Vagina (tissue), 2 donors: ENCODE measurements around the gene DLST. TPM values are rescaled to one million over a fixed set of nuclear protein-coding genes. Genes with fewer than 3 reads are reported as not detected.

Source experiments
- DNase-seq, 2 donors: peaks; one replicate each; pipeline ENCODE4 v3.0.0-alpha.2; 2017; ENCODE audit errors: extremely low spot score in 2 of 2
- H3K27ac ChIP-seq: fragments of 200-600 bp; sonication (generic); one replicate; pipeline ENCODE4 v1.5.1; 2019
- H3K27me3 ChIP-seq: fragments of 200-600 bp; sonication (generic); one replicate; pipeline ENCODE4 v1.5.1; 2019
- H3K36me3 ChIP-seq, 2 donors: fragments of 200-600 bp; sonication (generic); one replicate each; pipeline ENCODE4 v1.5.1; 2017 to 2019
- H3K4me1 ChIP-seq: fragments of 200-600 bp; sonication (generic); one replicate; pipeline ENCODE4 v1.5.1; 2019
- H3K4me3 ChIP-seq, 2 donors: fragments of 200-600 bp; sonication (generic); 1 replicate in 1 of 2; 2 replicates in 1 of 2; pipeline ENCODE4 v1.5.1; 2016 to 2019
- H3K9me3 ChIP-seq: fragments of 200-600 bp; sonication (generic); one replicate; pipeline ENCODE4 v1.5.1; 2019
- POLR2A ChIP-seq, 2 donors: fragments of 450-650 bp; IDR thresholded peaks; one replicate each; pipeline ENCODE4 v1.6.1; 2017; ENCODE audit warnings: antibody characterized with exemption in 2 of 2, mild to moderate bottlenecking in 2 of 2, moderate library complexity in 2 of 2
- POLR2AphosphoS5 ChIP-seq, 2 donors: sonication (generic); formaldehyde crosslinking; IDR thresholded peaks; one replicate each; pipeline ENCODE4 v1.9.0; 2017; ENCODE audit warnings: antibody characterized with exemption in 2 of 2, mild to moderate bottlenecking in 2 of 2, low read depth in 1 of 2; ENCODE audit not compliant: insufficient read depth in 1 of 2
- intact Hi-C: fragments of 100-400 bp; cut with DNase I; formaldehyde crosslinking; loops from one replicate; pipeline ENCODE4 v1.15.1; 2023
- total RNA-seq: library from RNA; depleted of rRNA; stranded (reverse); fragments of >200 nt; gene quantifications from one replicate; pipeline ENCODE4 v1.2.3, GENCODE V29; 2016
- TF ChIP-seq, protein P1 (sequence below), 3 experiments: fragments of 450-650 bp in 2 of 3; fragments of 200-600 bp in 1 of 3; sonication (generic) in 1 of 3; IDR thresholded peaks; one replicate each; pipeline ENCODE4 v1.5.1; 2017 to 2019; ENCODE audit warnings: antibody characterized with exemption in 3 of 3, mild to moderate bottlenecking in 2 of 3, moderate library complexity in 2 of 3

Gene DLST
- total RNA-seq, 1 donor from 2014 or later, result 109 TPM

DNA sequence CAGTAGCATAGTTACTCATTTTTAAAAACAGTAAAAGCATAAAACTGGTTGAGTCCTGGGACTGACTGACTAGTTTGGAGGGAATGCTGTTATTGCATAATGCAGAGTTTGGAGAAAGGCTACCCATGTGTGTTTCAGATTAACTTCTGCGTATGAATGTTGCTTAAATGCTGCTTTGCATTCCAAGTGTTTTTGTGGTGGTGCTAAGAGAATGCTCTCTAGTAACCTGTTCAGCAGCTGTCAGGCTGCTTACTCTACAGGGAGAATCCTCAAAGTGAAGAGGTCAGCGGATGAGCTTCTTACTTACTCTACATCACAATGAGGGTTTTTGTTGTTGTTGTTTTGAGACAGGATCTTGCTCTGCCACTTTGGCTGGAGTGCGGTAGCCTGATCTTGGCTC lies 4.3 kb downstream of the DLST start:
- no peaks in the 10 kb centered on the region for H3K27me3 ChIP-seq
- intact Hi-C loops, result no loop called here
- no peak for DNase-seq
- peak overlapping the region; percentile 10 for H3K27ac ChIP-seq
- TF ChIP-seq POLR2AphosphoS5 (IDR thresholded peaks at IDR 0.05; ENCODE audit: insufficient read depth in 1 of 2, low read depth in 1 of 2), result peak; percentile 22 to 35
- TF ChIP-seq, protein P1, sequence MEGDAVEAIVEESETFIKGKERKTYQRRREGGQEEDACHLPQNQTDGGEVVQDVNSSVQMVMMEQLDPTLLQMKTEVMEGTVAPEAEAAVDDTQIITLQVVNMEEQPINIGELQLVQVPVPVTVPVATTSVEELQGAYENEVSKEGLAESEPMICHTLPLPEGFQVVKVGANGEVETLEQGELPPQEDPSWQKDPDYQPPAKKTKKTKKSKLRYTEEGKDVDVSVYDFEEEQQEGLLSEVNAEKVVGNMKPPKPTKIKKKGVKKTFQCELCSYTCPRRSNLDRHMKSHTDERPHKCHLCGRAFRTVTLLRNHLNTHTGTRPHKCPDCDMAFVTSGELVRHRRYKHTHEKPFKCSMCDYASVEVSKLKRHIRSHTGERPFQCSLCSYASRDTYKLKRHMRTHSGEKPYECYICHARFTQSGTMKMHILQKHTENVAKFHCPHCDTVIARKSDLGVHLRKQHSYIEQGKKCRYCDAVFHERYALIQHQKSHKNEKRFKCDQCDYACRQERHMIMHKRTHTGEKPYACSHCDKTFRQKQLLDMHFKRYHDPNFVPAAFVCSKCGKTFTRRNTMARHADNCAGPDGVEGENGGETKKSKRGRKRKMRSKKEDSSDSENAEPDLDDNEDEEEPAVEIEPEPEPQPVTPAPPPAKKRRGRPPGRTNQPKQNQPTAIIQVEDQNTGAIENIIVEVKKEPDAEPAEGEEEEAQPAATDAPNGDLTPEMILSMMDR (IDR thresholded peaks at IDR 0.05), result no peak
- peaks cover 64% of the 10 kb centered on the region for H3K4me1 ChIP-seq
- H3K36me3 ChIP-seq, result peaks cover 0 to 15% of the 10 kb centered on the region in 2 donors
- H3K4me3 ChIP-seq, result no peak overlapping the region
- no peaks in the 10 kb centered on the region for H3K9me3 ChIP-seq

DNA sequence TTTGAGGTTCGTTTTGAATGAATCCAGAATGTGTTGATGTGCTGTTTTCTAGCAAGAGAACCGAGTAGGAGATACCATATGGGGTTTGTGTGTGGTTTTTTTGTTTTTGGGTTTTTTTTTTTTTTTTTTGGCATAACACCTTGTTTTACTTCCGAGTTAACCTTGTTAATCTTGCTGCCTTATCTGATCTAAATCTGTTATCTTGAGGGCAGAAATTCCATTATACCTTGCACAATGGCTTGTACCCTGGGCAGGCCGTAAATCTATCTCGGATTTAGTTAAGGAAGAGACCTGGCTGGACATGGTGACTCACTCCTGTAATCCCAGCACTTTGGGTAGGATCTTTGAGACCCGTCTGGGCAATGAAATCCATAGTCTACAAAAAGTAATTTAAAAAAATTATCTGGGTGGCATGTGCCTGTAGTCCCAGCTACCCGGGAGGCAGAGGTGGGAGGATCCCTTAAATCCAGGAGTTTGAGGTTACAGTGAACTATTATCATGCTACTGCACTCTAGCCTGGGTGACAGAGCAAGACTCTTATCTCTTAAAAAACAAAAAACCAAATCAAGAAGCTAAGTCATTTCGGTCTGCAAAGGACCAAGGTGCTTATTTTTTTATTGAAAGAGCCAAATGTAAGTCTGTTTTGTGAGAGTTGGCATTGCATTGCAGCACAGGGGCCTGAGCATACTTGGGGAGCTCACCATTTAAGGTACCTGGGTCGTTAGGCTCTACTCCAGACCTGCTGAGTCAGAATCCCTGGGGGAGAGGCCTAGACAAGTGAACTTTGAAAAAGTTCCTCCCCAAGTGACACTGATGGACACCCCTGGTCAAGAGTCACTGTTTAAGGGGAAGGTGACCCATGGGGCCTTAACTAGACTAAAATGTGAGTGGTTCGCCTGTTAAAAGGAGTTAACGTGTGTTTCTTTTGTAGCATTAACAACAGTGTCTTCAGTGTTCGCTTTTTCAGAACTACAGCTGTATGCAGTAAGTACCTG lies 6.7 kb downstream of the DLST start:
- no peak for DNase-seq
- no peaks in the 10 kb centered on the region for H3K27me3 ChIP-seq
- H3K4me1 ChIP-seq, result peaks cover 53% of the 10 kb centered on the region
- TF ChIP-seq POLR2A (IDR thresholded peaks at IDR 0.05), result no peak
- no peak for TF ChIP-seq POLR2AphosphoS5 (IDR thresholded peaks at IDR 0.05; ENCODE audit: insufficient read depth in 1 of 2, low read depth in 1 of 2)
- TF ChIP-seq, protein P1 (IDR thresholded peaks at IDR 0.05), result no peak
- peaks cover 0 to 39% of the 10 kb centered on the region in 2 donors for H3K36me3 ChIP-seq
- intact Hi-C loops, result no loop called here
- H3K4me3 ChIP-seq, result no peak overlapping the region
- H3K27ac ChIP-seq, result no peak overlapping the region
- H3K9me3 ChIP-seq, result no peaks in the 10 kb centered on the region

DNA sequence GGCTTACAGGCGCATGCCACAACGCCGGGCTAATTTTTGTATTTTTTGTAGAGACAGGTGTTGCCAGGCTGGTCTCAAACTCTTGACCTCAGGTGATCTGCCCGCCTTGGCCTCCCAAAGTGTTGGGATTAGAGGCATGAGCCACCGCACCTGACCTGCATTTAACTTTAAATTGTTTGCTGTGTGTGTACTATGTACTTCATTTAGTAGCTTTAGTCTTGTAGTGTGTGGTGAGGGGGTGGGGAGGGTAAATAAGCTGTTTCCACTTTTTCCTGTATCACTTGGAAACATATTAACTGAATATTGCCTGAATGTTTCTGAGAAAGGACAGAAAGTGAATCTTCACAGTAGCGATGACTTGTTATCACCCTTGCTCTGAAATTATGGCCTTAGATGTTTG lies 8.5 kb downstream of the DLST start:
- Histone ChIP-seq H3K36me3 (peaks cover 0 to 57% of the 10 kb centered on the region in 2 donors), H3K27me3 (no peaks in the 10 kb centered on the region), H3K9me3 (no peaks in the 10 kb centered on the region), H3K4me1 (peaks cover 34% of the 10 kb centered on the region), H3K4me3 (no peak overlapping the region), H3K27ac (no peak overlapping the region)
- TF ChIP-seq POLR2AphosphoS5 (IDR thresholded peaks at IDR 0.05; ENCODE audit: insufficient read depth in 1 of 2, low read depth in 1 of 2) (no peak), POLR2A (IDR thresholded peaks at IDR 0.05) (no peak)
- TF ChIP-seq, protein P1 (IDR thresholded peaks at IDR 0.05), result no peak
- no peak for DNase-seq
- intact Hi-C loops, result no loop called here

DNA sequence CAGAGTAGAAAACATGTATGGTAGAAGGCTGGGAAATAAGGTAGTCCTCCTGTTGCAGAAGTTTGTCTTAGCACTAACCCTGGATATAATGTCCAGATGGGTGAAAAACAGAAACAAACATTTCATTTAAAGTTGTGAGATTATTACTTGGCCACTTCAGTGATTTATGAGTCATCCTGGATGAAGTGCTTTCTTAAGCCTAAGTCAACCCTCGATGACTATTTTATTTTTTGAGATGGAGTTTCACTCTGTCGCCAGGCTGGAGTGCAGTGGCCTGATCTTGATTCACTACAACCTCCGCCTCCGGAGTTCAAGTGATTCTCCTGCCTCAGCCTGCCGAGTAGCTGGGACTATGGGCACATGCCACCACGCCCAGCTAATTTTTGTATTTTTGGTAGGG lies 10.2 kb downstream of the DLST start:
- Histone ChIP-seq H3K36me3 (peaks cover 0 to 73% of the 10 kb centered on the region in 2 donors), H3K27me3 (no peaks in the 10 kb centered on the region), H3K9me3 (no peaks in the 10 kb centered on the region), H3K4me1 (peaks cover 20% of the 10 kb centered on the region), H3K4me3 (no peak overlapping the region), H3K27ac (no peak overlapping the region)
- intact Hi-C loops, result no loop called here
- TF ChIP-seq, protein P1 (IDR thresholded peaks at IDR 0.05), result no peak
- no peak for TF ChIP-seq POLR2A (IDR thresholded peaks at IDR 0.05)
- no peak for TF ChIP-seq POLR2AphosphoS5 (IDR thresholded peaks at IDR 0.05; ENCODE audit: insufficient read depth in 1 of 2, low read depth in 1 of 2)
- no peak for DNase-seq

DNA sequence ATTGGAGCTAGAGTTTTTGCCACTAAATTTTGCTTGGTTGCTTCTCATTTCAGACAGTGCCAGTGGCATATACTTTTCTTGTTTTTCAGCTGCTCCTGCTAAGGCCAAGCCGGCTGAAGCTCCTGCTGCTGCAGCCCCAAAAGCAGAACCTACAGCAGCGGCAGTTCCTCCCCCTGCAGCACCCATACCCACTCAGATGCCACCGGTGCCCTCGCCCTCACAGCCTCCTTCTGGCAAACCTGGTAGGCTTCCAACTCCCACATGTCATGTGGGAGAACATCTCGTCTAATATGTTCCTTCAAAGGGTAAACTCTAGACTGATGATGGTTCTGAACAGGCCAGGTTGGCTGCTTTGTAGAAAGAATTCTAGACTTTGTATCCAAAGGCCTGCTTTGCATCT lies 11.0 kb downstream of the DLST start:
- H3K27ac ChIP-seq, result no peak overlapping the region
- TF ChIP-seq POLR2AphosphoS5 (IDR thresholded peaks at IDR 0.05; ENCODE audit: insufficient read depth in 1 of 2, low read depth in 1 of 2) (no peak), POLR2A (IDR thresholded peaks at IDR 0.05) (no peak)
- TF ChIP-seq, protein P1 (IDR thresholded peaks at IDR 0.05), result no peak
- no peak for DNase-seq
- no peak overlapping the region for H3K4me3 ChIP-seq
- intact Hi-C loops, result no loop called here
- H3K9me3 ChIP-seq, result no peaks in the 10 kb centered on the region
- H3K36me3 ChIP-seq, result peaks cover 0 to 82% of the 10 kb centered on the region in 2 donors
- no peaks in the 10 kb centered on the region for H3K27me3 ChIP-seq
- peaks cover 13% of the 10 kb centered on the region for H3K4me1 ChIP-seq
